NCI-H226 (cell line): ENCODE results near the gene SSTR4.

Experiments used
- DNase-seq: peaks from one replicate; pipeline ENCODE4 v3.0.0-alpha.2; 2015

The SSTR4 gene

GRCh38 chr20:23046431-23046830 is 11.3 kb downstream of the SSTR4 start:
- DNase-seq = no peak

- DNase-seq = no peak
These were observed 12.1 kb downstream of the SSTR4 start for GRCh38 chr20:23047001-23047737.

- DNase-seq = no peak
These were observed 12.7 kb downstream of the SSTR4 start for GRCh38 chr20:23047738-23048214.

- peak; percentile 31 for DNase-seq
These were observed 13.4 kb downstream of the SSTR4 start for GRCh38 chr20:23048283-23049200.

- DNase-seq = peak; percentile 94
These were observed 14.3 kb downstream of the SSTR4 start, which contains the start of gene THBD for GRCh38 chr20:23049201-23050075. Gene THBD (minus strand): TSS chr20:23049672. CDS start chr20:23049504, 168 bp downstream.

GRCh38 chr20:23050076-23050838 is 15.1 kb downstream of the SSTR4 start:
- peak; percentile 37 for DNase-seq

- peak; percentile 72 for DNase-seq
These were observed 15.9 kb downstream of the SSTR4 start for GRCh38 chr20:23050847-23051627.

GRCh38 chr20:23052904-23053303 is 17.8 kb downstream of the SSTR4 start:
- DNase-seq = no peak

- no peak for DNase-seq
These were observed 23.1 kb downstream of the SSTR4 start for GRCh38 chr20:23058240-23058639.

- DNase-seq = no peak
These were observed 23.9 kb downstream of the SSTR4 start for GRCh38 chr20:23059001-23059400.

- no peak for DNase-seq
These were observed 24.7 kb downstream of the SSTR4 start for GRCh38 chr20:23059846-23060245.

- no peak for DNase-seq
These were observed 25.5 kb downstream of the SSTR4 start for GRCh38 chr20:23060629-23061028.

- DNase-seq = no peak
These were observed 26.1 kb downstream of the SSTR4 start for GRCh38 chr20:23061262-23061661.

- peak; percentile 56 for DNase-seq
These were observed 26.8 kb downstream of the SSTR4 start for GRCh38 chr20:23061734-23062561.

- no peak for DNase-seq
These were observed 27.5 kb downstream of the SSTR4 start for GRCh38 chr20:23062632-23063031.

- no peak for DNase-seq
These were observed 28.1 kb downstream of the SSTR4 start for GRCh38 chr20:23063168-23063567.

- no peak for DNase-seq
These were observed 28.5 kb downstream of the SSTR4 start for GRCh38 chr20:23063581-23063980.

GRCh38 chr20:23065266-23066201 is 30.4 kb downstream of the SSTR4 start:
- DNase-seq = no peak

GRCh38 chr20:23066772-23067171 is 31.7 kb downstream of the SSTR4 start:
- DNase-seq = no peak
